Heart right ventricle (tissue), 16 donors: ENCODE results near the gene EFNA4. TPM values are rescaled to one million over a fixed set of nuclear protein-coding genes. Genes with fewer than 3 reads are reported as not detected.
A peak's percentile ranks its signal among the peaks of the same experiment; 100 is the strongest.

Experiments used
- ATAC-seq, 8 donors: fragments of 200-7000 bp; cut with Tn5 transposase; one replicate each; pipeline ENCODE4 v1.9.1; 2020; ENCODE audit warnings: mild to moderate bottlenecking in 8 of 8, moderate library complexity in 8 of 8, moderate number of reproducible peaks in 1 of 8
- DNase-seq, 2 donors: peaks; one replicate each; pipeline ENCODE4 v3.0.0-alpha.2; 2020
- H3K27ac ChIP-seq, 10 donors: fragments of 200-600 bp; sonication (generic) in 2 of 10; one replicate each; pipeline versions ENCODE4 v1.5.0 to v1.8.0; 2020 to 2022; ENCODE audit warnings: mild to moderate bottlenecking in 3 of 10
- H3K27me3 ChIP-seq, 7 donors: fragments of 200-600 bp; one replicate each; pipeline ENCODE4 v1.8.0; 2021 to 2022; ENCODE audit warnings: mild to moderate bottlenecking in 2 of 7
- H3K36me3 ChIP-seq, 9 donors: fragments of 200-600 bp; sonication (generic) in 1 of 9; one replicate each; pipeline versions ENCODE4 v1.5.0 to v1.8.0; 2020 to 2022; ENCODE audit warnings: mild to moderate bottlenecking in 2 of 9
- H3K4me1 ChIP-seq, 9 donors: fragments of 200-600 bp; sonication (generic) in 1 of 9; one replicate each; pipeline versions ENCODE4 v1.5.0 to v1.8.0; 2020 to 2022; ENCODE audit warnings: mild to moderate bottlenecking in 4 of 9
- H3K4me3 ChIP-seq, 10 donors: fragments of 200-600 bp; sonication (generic) in 2 of 10; one replicate each; pipeline versions ENCODE4 v1.5.0 to v1.8.0; 2020 to 2022; ENCODE audit warnings: mild to moderate bottlenecking in 7 of 10, moderate library complexity in 2 of 10
- H3K9me3 ChIP-seq, 11 donors: fragments of 200-600 bp in 10 of 11; sonication (generic) in 2 of 11; one replicate each; pipeline versions ENCODE4 v1.5.0 to v1.8.0; 2013 to 2022; ENCODE audit warnings: mild to moderate bottlenecking in 2 of 11, control low read depth in 1 of 11, moderate library complexity in 1 of 11
- WGBS, 2 donors: extraction: QIAGEN DNeasy Blood & Tissue Kit; methylation state at CpG; one replicate each; pipeline ENCODE4 v1.1.7; 2013; ENCODE audit warnings: inconsistent platforms in 1 of 2; 5-methylcytosine and 5-hydroxymethylcytosine counted together
- intact Hi-C, 10 donors: fragments of 100-400 bp; cut with DNase I; formaldehyde crosslinking; loops; one replicate each; pipeline versions ENCODE4 v1.11.1 to v1.14.2; 2022
- polyA plus RNA-seq, 2 donors: library from polyadenylated mRNA; stranded (reverse); fragments of 200-250 nt; gene quantifications; one replicate each; pipeline ENCODE4 v1.2.3, GENCODE V29; 2013
- total RNA-seq, 10 donors: library from RNA; stranded (reverse); fragmentation: NEBNext Ultra II Directional in 3 of 10; extraction: Animal tissue kit (Norgen Biotek cat#: 25700) in 3 of 10; gene quantifications; one replicate each; pipeline versions ENCODE4 v1.2.1 to v1.2.4, GENCODE V29; 2021 to 2023
- TF ChIP-seq, protein P1 (sequence below), 9 donors: fragments of 200-600 bp; sonication (generic) in 2 of 9; IDR thresholded peaks; one replicate each; pipeline versions ENCODE4 v1.5.0 to v1.8.0; 2021 to 2022; ENCODE audit warnings: antibody characterized with exemption in 9 of 9, mild to moderate bottlenecking in 5 of 9, moderate library complexity in 1 of 9
- donor health status: Arrhythmogenic right ventricular cardiomyopathy.
- donor health status: ischemic (EF 13 %, LVEDD 7.1; RV severe dilation, severe dysfunction).
- donor health status: healthy with polysubstance abuse.
- donor health status: DM: no; HTN: yes; CAD: no.
- donor health status: DM: no; HTN: no; CAD: no.
- donor health status: ischemic (EF 25% LVEDD 6.9; RV normal size, moderate dysfunction).
- donor health status: ischemic (EF 25% LVEDD 5.7; RV mildly dilated, moderate dysfunction).
- donor health status: healthy.
- donor health status: DM: yes; HTN: yes; CAD: no.
- donor health status: Ischemic cardiomyopathy.
- donor health status: ischemic (EF 35%, LVEDD 5.7; RV mildly dilated, moderate dysfunction).
- donor health status: nonischemic (EF 11% LVEDD 7.7; RV severe dilation, severe dysfunction).
- donor health status: DM: yes; HTN: yes; CAD: no.
- donor health status: PGD.
- donor health status: ischemic (EF 29% LVEDD 5.4; RV normal size, mild dysfunction).
- donor health status: nonischemic (EF 23%, LVEDD 6.1; RV moderate dilation, normal function).

Gene EFNA4
- total and polyA plus RNA-seq, 12 donors: 0.49 to 5.4 (median 1.9) TPM

DNA sequence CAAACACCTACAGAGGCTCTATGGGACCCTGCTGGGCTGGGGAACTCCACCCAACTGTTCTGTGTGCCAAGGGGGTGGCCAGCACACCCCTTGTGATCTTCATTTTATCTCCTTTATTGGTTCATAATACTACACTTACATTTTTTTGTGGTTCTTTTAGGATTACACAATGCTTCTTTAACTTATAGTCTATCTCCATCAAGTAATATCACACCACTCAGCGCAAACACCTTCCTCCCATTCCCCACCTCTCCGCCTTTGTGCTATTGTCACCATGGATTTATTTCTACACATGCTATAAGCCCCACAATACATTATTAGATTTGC, 31.0 kb downstream of the EFNA4 start:
- peak overlapping the region in 1 of 10 donors; percentile 5 for H3K4me3 ChIP-seq
- H3K27me3 ChIP-seq: peaks cover 0 to 8% (median 0%) of the 10 kb centered on the region in 7 donors
- H3K36me3 ChIP-seq: no peaks in the 10 kb centered on the region
- TF ChIP-seq, protein P1, sequence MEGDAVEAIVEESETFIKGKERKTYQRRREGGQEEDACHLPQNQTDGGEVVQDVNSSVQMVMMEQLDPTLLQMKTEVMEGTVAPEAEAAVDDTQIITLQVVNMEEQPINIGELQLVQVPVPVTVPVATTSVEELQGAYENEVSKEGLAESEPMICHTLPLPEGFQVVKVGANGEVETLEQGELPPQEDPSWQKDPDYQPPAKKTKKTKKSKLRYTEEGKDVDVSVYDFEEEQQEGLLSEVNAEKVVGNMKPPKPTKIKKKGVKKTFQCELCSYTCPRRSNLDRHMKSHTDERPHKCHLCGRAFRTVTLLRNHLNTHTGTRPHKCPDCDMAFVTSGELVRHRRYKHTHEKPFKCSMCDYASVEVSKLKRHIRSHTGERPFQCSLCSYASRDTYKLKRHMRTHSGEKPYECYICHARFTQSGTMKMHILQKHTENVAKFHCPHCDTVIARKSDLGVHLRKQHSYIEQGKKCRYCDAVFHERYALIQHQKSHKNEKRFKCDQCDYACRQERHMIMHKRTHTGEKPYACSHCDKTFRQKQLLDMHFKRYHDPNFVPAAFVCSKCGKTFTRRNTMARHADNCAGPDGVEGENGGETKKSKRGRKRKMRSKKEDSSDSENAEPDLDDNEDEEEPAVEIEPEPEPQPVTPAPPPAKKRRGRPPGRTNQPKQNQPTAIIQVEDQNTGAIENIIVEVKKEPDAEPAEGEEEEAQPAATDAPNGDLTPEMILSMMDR (IDR thresholded peaks at IDR 0.05): peak in 1 of 9 donors; percentile 1
- intact Hi-C loops: loop anchor here in 9 of 10 donors (1.0 to 5.0 kb wide), 5 partner anchors 33 to 73 kb away; partner anchors contain the start of gene EFNA1 (in 6 of the 9)
- peaks cover 0 to 25% (median 19%) of the 10 kb centered on the region in 9 donors for H3K4me1 ChIP-seq
- 86 to 87% methylated on average over 2 of the region's 2 CpGs for WGBS, 2 donors
- no peak for DNase-seq
- H3K9me3 ChIP-seq: no peaks in the 10 kb centered on the region
- peak overlapping the region in 8 of 10 donors; percentile 13 to 68 (median 40) for H3K27ac ChIP-seq
- peak in 1 of 8 donors; percentile 21 for ATAC-seq

DNA sequence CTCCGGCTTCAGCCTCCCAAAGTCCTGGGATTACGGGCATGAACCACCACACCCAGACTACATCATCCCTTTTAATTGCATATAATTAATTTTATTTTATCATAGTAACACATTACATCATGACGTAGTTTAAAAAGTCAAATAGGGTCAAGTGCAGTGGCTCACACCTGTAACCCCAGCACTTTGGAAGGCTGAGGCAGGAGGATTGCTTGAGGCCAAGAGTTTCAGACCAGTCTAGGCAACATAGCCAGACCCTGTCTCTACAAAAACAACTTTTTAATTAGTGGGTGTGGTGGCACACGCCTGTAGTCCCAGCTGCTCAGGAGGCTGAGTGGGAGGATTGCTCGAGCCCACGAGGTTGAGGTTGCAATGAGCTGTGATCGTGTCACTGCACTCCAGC, 35.8 kb downstream of the EFNA4 start:
- H3K9me3 ChIP-seq: no peaks in the 10 kb centered on the region
- 88 to 89% methylated on average over 7 of the region's 7 CpGs for WGBS, 2 donors
- H3K4me3 ChIP-seq: no peak overlapping the region
- H3K27me3 ChIP-seq: peaks cover 0 to 8% (median 0%) of the 10 kb centered on the region in 7 donors
- DNase-seq: no peak
- H3K27ac ChIP-seq: no peak overlapping the region
- ATAC-seq: no peak
- H3K36me3 ChIP-seq: no peaks in the 10 kb centered on the region
- TF ChIP-seq, protein P1 (IDR thresholded peaks at IDR 0.05): no peak
- H3K4me1 ChIP-seq: peaks cover 0 to 21% (median 6%) of the 10 kb centered on the region in 9 donors
- intact Hi-C loops: no loop called here

DNA sequence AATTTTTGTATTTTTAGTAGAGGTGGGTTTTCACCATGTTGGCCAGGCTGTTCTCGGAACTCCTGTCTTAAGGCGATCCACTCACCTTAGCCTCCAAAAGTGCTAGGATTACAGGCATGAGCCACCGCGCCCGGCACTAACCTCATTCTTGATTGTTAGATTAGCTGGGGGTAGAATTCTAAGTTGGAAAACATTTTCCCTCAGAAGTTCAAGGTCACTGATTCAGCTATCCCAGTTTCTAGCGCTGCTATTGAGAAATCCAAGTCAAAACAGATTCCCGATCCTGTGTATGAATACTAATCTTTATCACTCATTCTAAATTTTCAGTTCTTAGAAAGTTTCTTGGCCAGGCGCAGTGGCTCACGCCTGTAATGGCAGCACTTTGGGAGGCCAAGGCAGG, 39.8 kb downstream of the EFNA4 start:
- H3K4me1 ChIP-seq: peaks cover 0 to 34% (median 16%) of the 10 kb centered on the region in 9 donors
- DNase-seq: no peak
- no peak overlapping the region for H3K4me3 ChIP-seq
- peaks cover 0 to 5% (median 0%) of the 10 kb centered on the region in 7 donors for H3K27me3 ChIP-seq
- no peak for ATAC-seq
- H3K27ac ChIP-seq: no peak overlapping the region
- TF ChIP-seq, protein P1 (IDR thresholded peaks at IDR 0.05): no peak
- no peaks in the 10 kb centered on the region for H3K9me3 ChIP-seq
- no peaks in the 10 kb centered on the region for H3K36me3 ChIP-seq
- intact Hi-C loops: no loop called here
- WGBS, 2 donors: 90 to 95% methylated on average over 9 of the region's 9 CpGs

DNA sequence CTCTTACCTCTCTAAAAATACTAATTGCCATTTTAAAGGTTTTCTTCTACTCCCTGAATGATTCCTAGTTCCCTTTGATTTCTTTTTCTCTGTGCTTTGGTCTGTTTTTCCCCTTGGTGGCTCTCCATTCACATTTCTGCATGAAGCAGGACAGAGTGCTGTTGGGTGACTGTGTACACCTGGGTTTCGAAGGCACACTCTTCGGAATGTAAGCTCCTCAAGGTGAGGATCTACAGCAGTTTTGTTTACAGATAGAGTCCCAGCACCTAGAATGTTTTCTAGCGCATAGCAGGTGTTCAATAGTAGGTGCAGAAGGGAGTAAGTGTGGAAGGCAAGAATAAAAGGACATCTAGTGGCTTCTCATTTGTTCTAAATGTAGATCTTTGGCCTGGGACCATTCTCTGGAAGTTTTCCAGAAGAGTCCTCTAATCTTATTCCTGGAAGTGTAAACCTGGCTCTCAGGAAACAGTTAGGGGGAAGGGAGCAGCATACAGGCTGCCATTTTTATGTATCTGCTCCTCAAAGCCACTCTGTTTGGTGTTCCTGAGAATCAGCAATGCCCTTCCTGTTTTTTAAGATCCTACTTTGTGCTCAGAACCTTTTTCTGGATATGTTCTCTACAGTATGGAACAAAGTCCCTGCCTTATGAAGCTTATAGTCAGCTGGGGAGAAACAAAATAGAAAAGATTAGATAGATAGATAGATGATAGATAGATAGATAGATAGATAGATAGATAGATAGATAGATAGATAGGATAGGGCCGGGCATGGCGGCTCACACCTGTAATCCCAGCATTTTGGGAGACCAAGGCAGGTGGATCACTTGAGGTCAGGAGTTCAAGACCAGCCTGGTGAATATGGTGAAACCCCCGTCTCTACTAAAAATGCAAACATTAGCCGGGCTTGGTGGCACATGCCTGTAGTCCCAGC, 41.3 kb downstream of the EFNA4 start:
- no peaks in the 10 kb centered on the region for H3K36me3 ChIP-seq
- WGBS, 2 donors: 77 to 80% methylated on average over 7 of the region's 7 CpGs
- DNase-seq: no peak
- H3K4me3 ChIP-seq: no peak overlapping the region
- H3K9me3 ChIP-seq: no peaks in the 10 kb centered on the region
- intact Hi-C loops: no loop called here
- H3K27me3 ChIP-seq: no peaks in the 10 kb centered on the region
- peak overlapping the region in 3 of 10 donors; percentile 24 to 49 (median 32) for H3K27ac ChIP-seq
- peaks cover 0 to 34% (median 16%) of the 10 kb centered on the region in 9 donors for H3K4me1 ChIP-seq
- TF ChIP-seq, protein P1 (IDR thresholded peaks at IDR 0.05): no peak
- peak in 7 of 8 donors; percentile 46 to 81 (median 65) for ATAC-seq
